Measurements from ENCODE around the gene ERBIN. TPM values are rescaled to one million over a fixed set of nuclear protein-coding genes. Genes with fewer than 3 reads are reported as not detected.
"Not testable (repeated sequence)": the region's sequence is repeated elsewhere in the genome, so short reads cannot be mapped to it uniquely, and the experiment has no call there.

Gene ERBIN
- total and polyA plus RNA-seq, 4 experiments from 2014 or later, result 30.6 to 98.7 (median 72.2) TPM

GRCh38 chr5:65906256-65906655 lies 20.1 kb upstream of the ERBIN start:
- CTCF ChIA-PET (ENCODE audit: partially characterized antibody), result interaction anchor here (1.1 kb wide), 1 partner anchor 9 kb away, joined by 5 read pairs; no protein-coding TSS in a partner anchor
- Mint-ChIP-seq H3K4me3 (no peak overlapping the region), H3K27ac (no peak overlapping the region), H3K4me1 (no peaks in the 10 kb centered on the region), H3K36me3 (no peaks in the 10 kb centered on the region), H3K27me3 (no peaks in the 10 kb centered on the region), H3K9me3 (no peaks in the 10 kb centered on the region)
- Histone ChIP-seq H3K36me3 (ENCODE audit: insufficient read depth, low read length) (no peaks in the 10 kb centered on the region), H3K4me3 (ENCODE audit: low read length in 2 of 2) (no peak overlapping the region), H3K4me1 (ENCODE audit: insufficient read depth, low read length) (no peaks in the 10 kb centered on the region), H3K9me3 (ENCODE audit: control insufficient read depth in 1 of 2, low read length in 2 of 2) (no peaks in the 10 kb centered on the region), H3K27me3 (ENCODE audit: insufficient read depth, low read length) (no peaks in the 10 kb centered on the region), H3K27ac (ENCODE audit: low read depth, low read length) (no peak overlapping the region)
- POLR2A ChIA-PET (ENCODE audit: partially characterized antibody), result interaction anchor here (1.7 kb wide), 1 partner anchor 19 kb away, joined by 4 read pairs; no protein-coding TSS in a partner anchor
- no peak for DNase-seq
- intact Hi-C loops (cut with micrococcal nuclease), result no loop called here

GRCh38 chr5:65907135-65907534 lies 19.2 kb upstream of the ERBIN start:
- H3K4me1 Mint-ChIP-seq, result no peaks in the 10 kb centered on the region
- H3K4me1 ChIP-seq (ENCODE audit: insufficient read depth, low read length), result no peaks in the 10 kb centered on the region
- no peaks in the 10 kb centered on the region for H3K27me3 Mint-ChIP-seq
- ChIA-PET POLR2A (ENCODE audit: partially characterized antibody) (interaction anchor here (1.7 kb wide), 1 partner anchor 19 kb away, joined by 3 read pairs; the partner anchor contains the start of gene ERBIN), CTCF (ENCODE audit: partially characterized antibody) (interaction anchor here (0.6 to 1.1 kb wide), 2 partner anchors 10 to 134 kb away, joined by 3 to 5 read pairs; no protein-coding TSS in a partner anchor)
- H3K27ac Mint-ChIP-seq, result no peak overlapping the region
- no peak overlapping the region for H3K4me3 Mint-ChIP-seq
- no peak overlapping the region for H3K4me3 ChIP-seq (ENCODE audit: low read length in 2 of 2)
- intact Hi-C loops (cut with micrococcal nuclease), result no loop called here
- H3K36me3 Mint-ChIP-seq, result no peaks in the 10 kb centered on the region
- no peaks in the 10 kb centered on the region for H3K36me3 ChIP-seq (ENCODE audit: insufficient read depth, low read length)
- no peaks in the 10 kb centered on the region for H3K27me3 ChIP-seq (ENCODE audit: insufficient read depth, low read length)
- no peak overlapping the region for H3K27ac ChIP-seq (ENCODE audit: low read depth, low read length)
- H3K9me3 Mint-ChIP-seq, result no peaks in the 10 kb centered on the region
- DNase-seq, result no peak
- H3K9me3 ChIP-seq (ENCODE audit: control insufficient read depth in 1 of 2, low read length in 2 of 2), result no peaks in the 10 kb centered on the region

- H3K4me3 ChIP-seq (ENCODE audit: low read length in 2 of 2), result no peak overlapping the region
- DNase-seq, result no peak
- POLR2A ChIA-PET (ENCODE audit: partially characterized antibody), result interaction anchor here (2.0 kb wide), 1 partner anchor 15 kb away, joined by 4 read pairs; no protein-coding TSS in a partner anchor
- H3K36me3 ChIP-seq (ENCODE audit: insufficient read depth, low read length), result no peaks in the 10 kb centered on the region
- H3K27ac ChIP-seq (ENCODE audit: low read depth, low read length), result no peak overlapping the region
- Mint-ChIP-seq H3K4me1 (peaks cover 0 to 2% (median under 1%) of the 10 kb centered on the region in 4 donors), H3K9me3 (no peaks in the 10 kb centered on the region), H3K36me3 (no peaks in the 10 kb centered on the region), H3K4me3 (no peak overlapping the region), H3K27ac (no peak overlapping the region), H3K27me3 (no peaks in the 10 kb centered on the region)
- no peaks in the 10 kb centered on the region for H3K4me1 ChIP-seq (ENCODE audit: insufficient read depth, low read length)
- no peaks in the 10 kb centered on the region for H3K9me3 ChIP-seq (ENCODE audit: control insufficient read depth in 1 of 2, low read length in 2 of 2)
- intact Hi-C loops (cut with micrococcal nuclease), result no loop called here
- no peaks in the 10 kb centered on the region for H3K27me3 ChIP-seq (ENCODE audit: insufficient read depth, low read length)
- CTCF ChIA-PET (ENCODE audit: partially characterized antibody), result no interaction called here
Observed at GRCh38 chr5:65910711-65911110, 15.7 kb upstream of the ERBIN start.

GRCh38 chr5:65912311-65912710 lies 14.1 kb upstream of the ERBIN start:
- H3K4me3 Mint-ChIP-seq, result no peak overlapping the region
- ChIA-PET CTCF (ENCODE audit: partially characterized antibody) (no interaction called here), POLR2A (ENCODE audit: partially characterized antibody) (interaction anchor here (2.0 kb wide), 1 partner anchor 13 kb away, joined by 4 read pairs; no protein-coding TSS in a partner anchor)
- H3K9me3 Mint-ChIP-seq, result no peaks in the 10 kb centered on the region
- Histone ChIP-seq H3K4me3 (ENCODE audit: low read length in 2 of 2) (no peak overlapping the region), H3K36me3 (ENCODE audit: insufficient read depth, low read length) (no peaks in the 10 kb centered on the region), H3K9me3 (ENCODE audit: control insufficient read depth in 1 of 2, low read length in 2 of 2) (no peaks in the 10 kb centered on the region), H3K4me1 (ENCODE audit: insufficient read depth, low read length) (no peaks in the 10 kb centered on the region), H3K27me3 (ENCODE audit: insufficient read depth, low read length) (no peaks in the 10 kb centered on the region), H3K27ac (ENCODE audit: low read depth, low read length) (no peak overlapping the region)
- H3K36me3 Mint-ChIP-seq, result no peaks in the 10 kb centered on the region
- intact Hi-C loops (cut with micrococcal nuclease), result no loop called here
- H3K27ac Mint-ChIP-seq, result no peak overlapping the region
- no peaks in the 10 kb centered on the region for H3K27me3 Mint-ChIP-seq
- H3K4me1 Mint-ChIP-seq, result peaks cover 0 to 2% (median under 1%) of the 10 kb centered on the region in 4 donors
- DNase-seq, result no peak

GRCh38 chr5:65913519-65913918 lies 12.9 kb upstream of the ERBIN start:
- ChIA-PET CTCF (ENCODE audit: partially characterized antibody) (no interaction called here), POLR2A (ENCODE audit: partially characterized antibody) (no interaction called here)
- H3K27me3 ChIP-seq (ENCODE audit: insufficient read depth, low read length), result no peaks in the 10 kb centered on the region
- Mint-ChIP-seq H3K4me3 (no peak overlapping the region), H3K27ac (no peak overlapping the region), H3K27me3 (no peaks in the 10 kb centered on the region), H3K4me1 (peaks cover 0 to 2% (median under 1%) of the 10 kb centered on the region in 4 donors), H3K9me3 (no peaks in the 10 kb centered on the region), H3K36me3 (no peaks in the 10 kb centered on the region)
- no peaks in the 10 kb centered on the region for H3K4me1 ChIP-seq (ENCODE audit: insufficient read depth, low read length)
- intact Hi-C loops (cut with micrococcal nuclease), result no loop called here
- no peak for DNase-seq
- no peaks in the 10 kb centered on the region for H3K9me3 ChIP-seq (ENCODE audit: control insufficient read depth in 1 of 2, low read length in 2 of 2)
- no peak overlapping the region for H3K4me3 ChIP-seq (ENCODE audit: low read length in 2 of 2)
- no peaks in the 10 kb centered on the region for H3K36me3 ChIP-seq (ENCODE audit: insufficient read depth, low read length)
- no peak overlapping the region for H3K27ac ChIP-seq (ENCODE audit: low read depth, low read length)

- Mint-ChIP-seq H3K9me3 (no peaks in the 10 kb centered on the region), H3K27ac (peak overlapping the region in 1 of 7 donors; percentile 30), H3K4me3 (no peak overlapping the region), H3K4me1 (peaks cover 0 to 2% (median under 1%) of the 10 kb centered on the region in 4 donors), H3K27me3 (no peaks in the 10 kb centered on the region), H3K36me3 (no peaks in the 10 kb centered on the region)
- ChIA-PET POLR2A (ENCODE audit: partially characterized antibody) (no interaction called here), CTCF (ENCODE audit: partially characterized antibody) (interaction anchor here (1.0 kb wide), 1 partner anchor 10 kb away, joined by 4 read pairs; no protein-coding TSS in a partner anchor)
- Histone ChIP-seq H3K9me3 (ENCODE audit: control insufficient read depth in 1 of 2, low read length in 2 of 2) (no peaks in the 10 kb centered on the region), H3K4me1 (ENCODE audit: insufficient read depth, low read length) (no peaks in the 10 kb centered on the region), H3K4me3 (ENCODE audit: low read length in 2 of 2) (no peak overlapping the region), H3K27ac (ENCODE audit: low read depth, low read length) (no peak overlapping the region), H3K27me3 (ENCODE audit: insufficient read depth, low read length) (no peaks in the 10 kb centered on the region), H3K36me3 (ENCODE audit: insufficient read depth, low read length) (no peaks in the 10 kb centered on the region)
- intact Hi-C loops (cut with micrococcal nuclease), result no loop called here
- no peak for DNase-seq
Observed at GRCh38 chr5:65914641-65915196, 11.7 kb upstream of the ERBIN start.

- H3K4me3 ChIP-seq (ENCODE audit: low read length in 2 of 2); H3K27me3 ChIP-seq (ENCODE audit: insufficient read depth, low read length); H3K27ac ChIP-seq (ENCODE audit: low read depth, low read length); H3K36me3 ChIP-seq (ENCODE audit: insufficient read depth, low read length); CTCF ChIA-PET (ENCODE audit: partially characterized antibody); H3K27me3 Mint-ChIP-seq; H3K36me3 Mint-ChIP-seq; H3K4me3 Mint-ChIP-seq; H3K4me1 Mint-ChIP-seq; H3K4me1 ChIP-seq (ENCODE audit: insufficient read depth, low read length); DNase-seq; intact Hi-C loops (cut with micrococcal nuclease); H3K9me3 Mint-ChIP-seq; H3K9me3 ChIP-seq (ENCODE audit: control insufficient read depth in 1 of 2, low read length in 2 of 2); H3K27ac Mint-ChIP-seq: not testable (repeated sequence)
- POLR2A ChIA-PET (ENCODE audit: partially characterized antibody), result interaction anchor here (1.0 kb wide), 1 partner anchor 9 kb away, joined by 3 read pairs; no protein-coding TSS in a partner anchor
Observed at GRCh38 chr5:65915661-65916060, 10.7 kb upstream of the ERBIN start.

Measured in CD4-positive, alpha-beta memory T cell (primary cell).